Measurements from ENCODE around the gene SH3RF3. TPM values are rescaled to one million over a fixed set of nuclear protein-coding genes. Genes with fewer than 3 reads are reported as not detected.

SH3RF3 gene
- total and polyA plus RNA-seq, 2 donors (not counting 1 experiment from before 2014, with no cell fraction given): 8.3 to 10.1 TPM

DNA sequence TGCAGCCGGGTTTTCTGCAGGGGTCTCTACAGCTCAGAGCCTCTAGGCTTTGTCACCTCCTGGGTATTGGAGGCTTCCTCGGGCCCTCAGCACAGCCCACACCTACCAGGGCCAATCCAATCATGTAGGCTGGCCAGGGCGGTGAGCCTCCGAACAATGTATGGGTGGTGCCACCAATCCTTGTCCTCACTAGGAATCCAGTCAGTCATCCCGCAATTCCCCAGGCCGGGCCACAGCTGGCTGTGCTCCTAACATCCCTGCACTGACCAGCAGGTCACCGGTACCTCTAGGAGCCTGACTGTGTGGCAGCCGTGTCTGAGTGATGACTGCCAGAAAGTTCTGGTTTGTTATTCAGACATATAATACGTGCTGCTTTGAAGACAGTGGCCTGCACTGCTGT, 129.4 kb downstream of the SH3RF3 start:
- no peak for TF ChIP-seq EZH2 (IDR thresholded peaks at IDR 0.05; ENCODE audit: low read length, missing control alignments)
- TF ChIP-seq, protein P1, sequence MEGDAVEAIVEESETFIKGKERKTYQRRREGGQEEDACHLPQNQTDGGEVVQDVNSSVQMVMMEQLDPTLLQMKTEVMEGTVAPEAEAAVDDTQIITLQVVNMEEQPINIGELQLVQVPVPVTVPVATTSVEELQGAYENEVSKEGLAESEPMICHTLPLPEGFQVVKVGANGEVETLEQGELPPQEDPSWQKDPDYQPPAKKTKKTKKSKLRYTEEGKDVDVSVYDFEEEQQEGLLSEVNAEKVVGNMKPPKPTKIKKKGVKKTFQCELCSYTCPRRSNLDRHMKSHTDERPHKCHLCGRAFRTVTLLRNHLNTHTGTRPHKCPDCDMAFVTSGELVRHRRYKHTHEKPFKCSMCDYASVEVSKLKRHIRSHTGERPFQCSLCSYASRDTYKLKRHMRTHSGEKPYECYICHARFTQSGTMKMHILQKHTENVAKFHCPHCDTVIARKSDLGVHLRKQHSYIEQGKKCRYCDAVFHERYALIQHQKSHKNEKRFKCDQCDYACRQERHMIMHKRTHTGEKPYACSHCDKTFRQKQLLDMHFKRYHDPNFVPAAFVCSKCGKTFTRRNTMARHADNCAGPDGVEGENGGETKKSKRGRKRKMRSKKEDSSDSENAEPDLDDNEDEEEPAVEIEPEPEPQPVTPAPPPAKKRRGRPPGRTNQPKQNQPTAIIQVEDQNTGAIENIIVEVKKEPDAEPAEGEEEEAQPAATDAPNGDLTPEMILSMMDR (conservative IDR thresholded peaks at IDR 0.05 in 1 of 2, IDR thresholded peaks at IDR 0.05 in 1 of 2; ENCODE audit: low read depth in 1 of 2, low read length in 2 of 2): no peak
- H3K27me3 ChIP-seq (ENCODE audit: control insufficient read depth, insufficient read depth, low read length): no peaks in the 10 kb centered on the region
- H3K4me2 ChIP-seq (ENCODE audit: extremely low read depth, insufficient read depth, low read length): no peak overlapping the region
- H4K20me1 ChIP-seq (ENCODE audit: control insufficient read depth, extremely low read depth, insufficient read depth, low read length): no peaks in the 10 kb centered on the region
- H3K4me3 ChIP-seq (replicated peaks in 1 of 4; ENCODE audit: control extremely low read depth in 1 of 4, insufficient read depth in 1 of 4, low read depth in 3 of 4, low read length in 4 of 4): no peak overlapping the region
- no peak for DNase-seq (ENCODE audit: low read depth in 2 of 2)
- no peak overlapping the region for H3K27ac ChIP-seq (ENCODE audit: insufficient read depth, low read length)
- no peaks in the 10 kb centered on the region for H3K9me3 ChIP-seq (ENCODE audit: control insufficient read depth, insufficient read depth, low read depth, low read length)
- H3K9ac ChIP-seq (ENCODE audit: insufficient read depth, low read length): no peak overlapping the region
- peaks cover 9% of the 10 kb centered on the region for H3K4me1 ChIP-seq (ENCODE audit: control insufficient read depth, extremely low read depth, insufficient read depth, low read length)
- no peaks in the 10 kb centered on the region for H3K36me3 ChIP-seq (ENCODE audit: control insufficient read depth, insufficient read depth, low read length)
- H2AFZ ChIP-seq (ENCODE audit: low read length): no peak overlapping the region
- peaks cover 47% of the 10 kb centered on the region for H3K79me2 ChIP-seq (ENCODE audit: control insufficient read depth, insufficient read depth, low read length)

DNA sequence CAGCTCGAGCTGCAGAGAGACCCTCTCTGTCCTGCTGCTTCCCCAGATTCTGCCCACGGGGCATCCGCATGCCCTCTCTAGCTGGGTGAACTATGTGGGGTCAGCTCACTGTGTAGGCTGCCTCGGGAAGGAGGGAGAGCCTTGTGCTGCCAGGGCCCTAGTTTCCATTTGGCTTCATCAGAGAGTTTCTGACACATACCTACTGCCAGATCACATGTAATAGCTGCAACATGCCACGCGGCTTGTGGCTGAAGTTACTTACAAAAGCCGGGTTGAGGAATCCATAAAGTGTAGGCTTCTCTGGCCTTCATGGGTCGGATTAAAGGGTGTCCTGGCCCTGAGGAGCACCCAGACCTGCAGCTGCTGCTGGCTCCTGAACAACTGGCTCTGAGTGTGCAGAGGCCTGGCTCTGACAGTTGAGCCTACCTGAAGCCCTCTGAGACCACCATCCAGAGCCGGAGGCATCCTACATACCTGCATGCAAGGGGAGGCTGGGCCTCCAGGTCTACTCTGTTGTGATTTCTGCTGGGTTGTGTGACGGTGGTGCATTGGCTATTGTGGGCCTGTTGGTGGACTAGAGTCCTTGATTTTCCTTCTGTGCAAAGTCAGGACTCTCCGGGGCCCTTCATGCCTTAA, 130.0 kb downstream of the SH3RF3 start:
- Histone ChIP-seq H3K4me2 (ENCODE audit: extremely low read depth, insufficient read depth, low read length) (no peak overlapping the region), H3K9ac (ENCODE audit: insufficient read depth, low read length) (no peak overlapping the region), H3K27ac (ENCODE audit: insufficient read depth, low read length) (no peak overlapping the region), H3K27me3 (ENCODE audit: control insufficient read depth, insufficient read depth, low read length) (no peaks in the 10 kb centered on the region), H3K4me1 (ENCODE audit: control insufficient read depth, extremely low read depth, insufficient read depth, low read length) (peaks cover 9% of the 10 kb centered on the region), H3K36me3 (ENCODE audit: control insufficient read depth, insufficient read depth, low read length) (no peaks in the 10 kb centered on the region), H3K9me3 (ENCODE audit: control insufficient read depth, insufficient read depth, low read depth, low read length) (no peaks in the 10 kb centered on the region), H3K79me2 (ENCODE audit: control insufficient read depth, insufficient read depth, low read length) (peaks cover 46% of the 10 kb centered on the region), H3K4me3 (replicated peaks in 1 of 4; ENCODE audit: control extremely low read depth in 1 of 4, insufficient read depth in 1 of 4, low read depth in 3 of 4, low read length in 4 of 4) (no peak overlapping the region), H2AFZ (ENCODE audit: low read length) (no peak overlapping the region), H4K20me1 (ENCODE audit: control insufficient read depth, extremely low read depth, insufficient read depth, low read length) (no peaks in the 10 kb centered on the region)
- no peak for DNase-seq (ENCODE audit: low read depth in 2 of 2)
- TF ChIP-seq, protein P1 (conservative IDR thresholded peaks at IDR 0.05 in 1 of 2, IDR thresholded peaks at IDR 0.05 in 1 of 2; ENCODE audit: low read depth in 1 of 2, low read length in 2 of 2): no peak
- TF ChIP-seq EZH2 (IDR thresholded peaks at IDR 0.05; ENCODE audit: low read length, missing control alignments): no peak

DNA sequence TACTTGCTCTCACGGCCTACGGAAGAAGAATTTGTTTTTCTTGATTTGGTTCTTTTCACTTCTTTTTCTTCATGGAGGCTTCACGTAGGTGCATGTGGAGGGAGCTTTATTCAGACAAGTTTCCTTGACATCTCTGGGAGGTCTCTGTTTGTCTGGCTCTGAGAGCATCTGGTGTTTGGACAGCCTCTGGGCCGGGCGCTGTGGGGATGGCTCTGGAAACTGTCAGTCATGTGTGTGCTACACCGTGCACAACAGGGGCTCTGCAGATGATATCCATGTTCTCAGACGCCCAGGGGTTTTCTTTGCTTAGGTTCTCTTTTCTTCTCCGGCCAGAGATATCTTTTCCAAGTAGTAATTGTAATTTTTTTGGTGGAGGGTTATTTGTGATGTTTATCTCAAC, 130.7 kb downstream of the SH3RF3 start:
- peaks cover 40% of the 10 kb centered on the region for H3K79me2 ChIP-seq (ENCODE audit: control insufficient read depth, insufficient read depth, low read length)
- H3K27me3 ChIP-seq (ENCODE audit: control insufficient read depth, insufficient read depth, low read length): no peaks in the 10 kb centered on the region
- TF ChIP-seq, protein P1 (conservative IDR thresholded peaks at IDR 0.05 in 1 of 2, IDR thresholded peaks at IDR 0.05 in 1 of 2; ENCODE audit: low read depth in 1 of 2, low read length in 2 of 2): no peak
- no peak for TF ChIP-seq EZH2 (IDR thresholded peaks at IDR 0.05; ENCODE audit: low read length, missing control alignments)
- no peak overlapping the region for H3K4me2 ChIP-seq (ENCODE audit: extremely low read depth, insufficient read depth, low read length)
- H4K20me1 ChIP-seq (ENCODE audit: control insufficient read depth, extremely low read depth, insufficient read depth, low read length): no peaks in the 10 kb centered on the region
- H3K4me1 ChIP-seq (ENCODE audit: control insufficient read depth, extremely low read depth, insufficient read depth, low read length): peaks cover 9% of the 10 kb centered on the region
- H3K27ac ChIP-seq (ENCODE audit: insufficient read depth, low read length): no peak overlapping the region
- DNase-seq (ENCODE audit: low read depth in 2 of 2): no peak
- no peak overlapping the region for H3K9ac ChIP-seq (ENCODE audit: insufficient read depth, low read length)
- H3K36me3 ChIP-seq (ENCODE audit: control insufficient read depth, insufficient read depth, low read length): no peaks in the 10 kb centered on the region
- H2AFZ ChIP-seq (ENCODE audit: low read length): no peak overlapping the region
- no peaks in the 10 kb centered on the region for H3K9me3 ChIP-seq (ENCODE audit: control insufficient read depth, insufficient read depth, low read depth, low read length)
- H3K4me3 ChIP-seq (replicated peaks in 1 of 4; ENCODE audit: control extremely low read depth in 1 of 4, insufficient read depth in 1 of 4, low read depth in 3 of 4, low read length in 4 of 4): no peak overlapping the region

All from fibroblast of lung (primary cell).